Stimulated activated naive B cell treated with anti-CD40 and anti-IgM and Interleukin-4, amounts not matched to agents 10 μg/mL and 1 μg/mL and 100 μg/mL, for 72 hours (primary cell): ENCODE results near the gene ZNF76.

Experiments used
- ATAC-seq, 2 donors: fragments of 150-1000 bp; cut with Tn5 transposase; replicated peaks; 2 replicates each; pipeline ENCODE4 v1.10.0; 2021; ENCODE audit warnings: moderate library complexity in 1 of 2
- DNase-seq: peaks from one replicate; pipeline ENCODE4 v3.0.0; 2021
- H3K27ac Mint-ChIP-seq: one replicate; pipeline ENCODE4 v1.8.0; 2022; ENCODE audit warnings: mild to moderate bottlenecking, mixed read lengths
- H3K27me3 Mint-ChIP-seq, 2 donors: one replicate each; pipeline ENCODE4 v1.8.0; 2022; ENCODE audit warnings: mixed read lengths in 2 of 2
- H3K36me3 Mint-ChIP-seq, 2 donors: one replicate each; pipeline ENCODE4 v1.8.0; 2022; ENCODE audit warnings: mixed read lengths in 2 of 2, mild to moderate bottlenecking in 1 of 2
- H3K4me1 Mint-ChIP-seq, 2 donors: one replicate each; pipeline ENCODE4 v1.8.0; 2022; ENCODE audit warnings: mixed read lengths in 2 of 2, mild to moderate bottlenecking in 1 of 2
- H3K4me3 Mint-ChIP-seq, 2 donors: one replicate each; pipeline ENCODE4 v1.8.0; 2022; ENCODE audit warnings: mild to moderate bottlenecking in 2 of 2, mixed read lengths in 2 of 2, moderate library complexity in 1 of 2
- H3K9me3 Mint-ChIP-seq, 2 donors: one replicate each; pipeline ENCODE4 v1.8.0; 2022; ENCODE audit warnings: mixed read lengths in 2 of 2, mild to moderate bottlenecking in 1 of 2

Gene ZNF76

DNA sequence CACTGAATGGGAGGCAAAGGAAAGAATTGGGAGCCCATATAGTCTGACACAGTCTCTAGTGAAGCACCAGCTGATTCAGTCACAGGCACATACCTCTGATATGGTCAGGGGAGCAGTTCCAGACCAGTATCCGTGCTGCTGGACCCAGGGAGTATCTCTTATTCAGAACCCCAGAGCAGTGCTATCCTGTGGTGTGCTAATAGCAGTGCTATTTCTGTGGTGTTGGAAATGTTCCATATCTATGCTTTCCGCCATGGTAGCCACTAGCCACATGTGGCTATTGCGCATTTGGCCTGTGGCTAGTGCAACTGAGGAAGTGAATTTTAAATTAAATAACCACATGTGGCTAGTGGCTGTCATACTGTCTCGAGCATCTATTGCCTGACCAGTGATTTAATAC is 34.8 kb upstream of the ZNF76 start:
- peaks cover 0 to 3% of the 10 kb centered on the region in 2 donors for H3K4me1 Mint-ChIP-seq
- DNase-seq, result no peak
- no peak overlapping the region for H3K4me3 Mint-ChIP-seq
- no peak overlapping the region for H3K27ac Mint-ChIP-seq
- no peaks in the 10 kb centered on the region for H3K9me3 Mint-ChIP-seq
- ATAC-seq, result no peak
- peaks cover 3 to 11% of the 10 kb centered on the region in 2 donors for H3K27me3 Mint-ChIP-seq
- peaks cover 5% of the 10 kb centered on the region in 2 donors for H3K36me3 Mint-ChIP-seq

DNA sequence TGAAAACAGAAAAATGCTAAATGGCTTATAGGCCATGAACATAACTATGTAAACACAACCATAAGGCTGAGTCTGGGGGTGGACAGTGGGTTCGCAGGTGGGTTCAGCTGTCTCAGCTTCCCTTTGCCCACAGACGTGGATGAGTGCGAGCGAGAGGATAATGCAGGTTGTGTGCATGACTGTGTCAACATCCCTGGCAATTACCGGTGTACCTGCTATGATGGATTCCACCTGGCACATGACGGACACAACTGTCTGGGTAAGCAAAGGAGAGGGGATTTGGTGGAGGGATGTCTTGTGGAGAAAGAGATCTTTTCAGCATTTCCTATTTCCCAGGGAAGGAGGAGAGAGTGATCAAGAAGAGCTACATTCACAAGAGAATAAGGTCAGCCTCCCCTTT is 31.1 kb upstream of the ZNF76 start:
- Mint-ChIP-seq H3K4me1 (no peaks in the 10 kb centered on the region), H3K27me3 (no peaks in the 10 kb centered on the region), H3K4me3 (no peak overlapping the region), H3K36me3 (peaks cover 7 to 8% of the 10 kb centered on the region in 2 donors), H3K9me3 (no peaks in the 10 kb centered on the region), H3K27ac (no peak overlapping the region)
- DNase-seq, result no peak
- ATAC-seq, result no peak

DNA sequence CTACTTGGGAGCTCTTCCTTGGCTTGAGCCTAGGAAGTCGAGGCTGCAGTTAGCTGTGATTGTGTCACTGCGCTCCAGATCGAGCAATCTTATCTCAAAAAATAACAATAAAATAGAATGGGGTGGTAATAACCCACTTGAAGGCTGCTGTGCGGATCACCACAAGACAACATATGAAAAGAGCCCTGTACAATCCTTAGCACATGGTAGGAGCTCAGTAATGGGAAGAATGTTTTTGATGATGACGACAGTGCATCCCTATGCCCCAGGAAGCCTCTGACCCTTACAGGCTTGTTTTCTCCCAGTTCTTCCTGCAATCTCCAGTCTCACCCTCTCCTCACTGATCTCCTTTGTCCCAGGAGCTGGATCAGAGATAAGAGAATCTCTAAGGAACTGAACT is 30.2 kb upstream of the ZNF76 start:
- no peaks in the 10 kb centered on the region for H3K27me3 Mint-ChIP-seq
- DNase-seq (no peak), ATAC-seq (no peak)
- H3K27ac Mint-ChIP-seq, result no peak overlapping the region
- H3K9me3 Mint-ChIP-seq, result no peaks in the 10 kb centered on the region
- H3K4me3 Mint-ChIP-seq, result no peak overlapping the region
- H3K36me3 Mint-ChIP-seq, result peaks cover 8 to 11% of the 10 kb centered on the region in 2 donors
- H3K4me1 Mint-ChIP-seq, result no peaks in the 10 kb centered on the region

DNA sequence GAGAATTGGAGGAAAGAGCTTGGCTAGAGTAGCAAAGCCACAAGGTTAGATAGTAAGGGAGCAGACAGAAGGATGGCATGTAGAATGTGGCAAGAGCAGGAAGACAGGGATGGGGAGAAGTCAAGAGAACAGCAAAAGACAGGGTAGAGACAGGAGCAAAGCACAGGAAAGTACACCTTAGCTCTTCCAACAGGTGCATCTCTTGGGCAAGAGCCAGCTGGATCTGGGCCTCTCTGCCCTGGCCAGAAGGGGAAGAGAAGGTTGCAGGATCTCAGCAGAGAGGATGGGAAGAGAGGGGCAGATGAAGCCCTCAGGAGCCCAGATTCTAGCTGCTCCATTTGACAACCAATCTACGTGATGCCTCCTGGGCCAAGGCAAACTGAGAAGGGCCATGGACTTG is 29.0 kb upstream of the ZNF76 start:
- Mint-ChIP-seq H3K4me3 (no peak overlapping the region), H3K27ac (no peak overlapping the region), H3K9me3 (peaks cover 2 to 5% of the 10 kb centered on the region in 2 donors), H3K27me3 (no peaks in the 10 kb centered on the region), H3K36me3 (peaks cover 18 to 19% of the 10 kb centered on the region in 2 donors), H3K4me1 (peaks cover 0 to 7% of the 10 kb centered on the region in 2 donors)
- ATAC-seq (no peak), DNase-seq (no peak)

DNA sequence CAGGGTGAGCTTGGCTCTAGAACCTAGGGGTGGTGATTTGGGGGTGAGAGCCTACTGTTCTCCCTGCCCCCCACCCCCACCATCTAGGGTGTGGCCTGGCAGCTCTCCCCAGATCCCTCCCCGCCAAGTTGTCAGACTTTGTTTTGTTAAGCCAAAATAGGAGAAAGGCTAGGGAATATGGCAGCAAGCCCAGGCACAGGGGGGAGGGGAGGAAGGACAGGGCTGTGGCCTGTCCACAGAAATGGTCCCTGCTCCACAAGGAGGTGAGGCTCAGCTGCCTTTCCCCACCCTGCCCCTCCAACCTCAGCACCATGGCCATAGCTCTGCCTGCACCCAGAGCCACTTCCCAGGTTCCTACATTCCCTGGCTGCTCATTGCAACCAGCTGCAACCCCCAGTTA is 28.6 kb upstream of the ZNF76 start:
- Mint-ChIP-seq H3K27me3 (no peaks in the 10 kb centered on the region), H3K4me1 (peaks cover 0 to 7% of the 10 kb centered on the region in 2 donors), H3K9me3 (peaks cover 5% of the 10 kb centered on the region in 2 donors), H3K4me3 (no peak overlapping the region), H3K27ac (no peak overlapping the region), H3K36me3 (peaks cover 22 to 23% of the 10 kb centered on the region in 2 donors)
- no peak for ATAC-seq
- DNase-seq, result no peak

DNA sequence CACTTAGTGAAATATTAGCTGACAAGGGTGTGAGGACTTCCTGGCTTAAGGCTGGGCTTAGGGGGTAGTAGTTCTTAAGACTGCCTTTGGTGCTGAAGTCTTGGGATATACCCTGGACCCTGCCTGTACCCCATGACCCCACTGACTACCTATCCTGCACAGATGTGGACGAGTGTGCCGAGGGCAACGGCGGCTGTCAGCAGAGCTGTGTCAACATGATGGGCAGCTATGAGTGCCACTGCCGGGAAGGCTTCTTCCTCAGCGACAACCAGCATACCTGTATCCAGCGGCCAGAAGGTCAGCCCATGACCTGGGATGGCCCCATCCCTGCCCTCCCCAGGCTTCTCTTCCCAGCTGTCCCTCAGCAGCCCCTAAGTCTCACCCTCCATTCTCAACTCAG is 28.0 kb upstream of the ZNF76 start:
- Mint-ChIP-seq H3K36me3 (peaks cover 22 to 23% of the 10 kb centered on the region in 2 donors), H3K27me3 (no peaks in the 10 kb centered on the region), H3K4me1 (peaks cover 0 to 7% of the 10 kb centered on the region in 2 donors), H3K27ac (no peak overlapping the region), H3K4me3 (no peak overlapping the region), H3K9me3 (peaks cover 5% of the 10 kb centered on the region in 2 donors)
- ATAC-seq, result no peak
- no peak for DNase-seq

DNA sequence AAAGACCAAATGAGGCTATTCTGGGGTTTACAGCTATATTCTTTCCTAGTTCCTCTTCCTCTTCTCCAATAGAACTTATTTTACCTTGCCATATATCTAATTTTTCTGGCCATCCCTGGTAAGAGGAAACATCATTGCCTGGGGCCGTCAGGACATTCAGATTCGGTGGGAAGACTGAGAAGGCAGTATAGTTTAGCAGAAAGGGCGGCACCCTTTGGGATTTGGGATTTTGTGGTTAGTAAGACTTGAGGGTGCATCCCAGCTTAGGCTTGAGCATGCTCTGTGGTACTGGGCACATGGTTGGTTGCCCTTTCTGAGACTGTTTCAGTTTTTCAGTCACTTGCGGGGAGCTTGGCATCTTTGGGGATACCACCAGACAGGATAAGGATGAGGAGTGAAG is 24.6 kb upstream of the ZNF76 start:
- no peak for DNase-seq
- no peak for ATAC-seq
- Mint-ChIP-seq H3K9me3 (peaks cover 5% of the 10 kb centered on the region in 2 donors), H3K27me3 (no peaks in the 10 kb centered on the region), H3K36me3 (peaks cover 19 to 26% of the 10 kb centered on the region in 2 donors), H3K4me1 (peaks cover 3 to 7% of the 10 kb centered on the region in 2 donors), H3K4me3 (no peak overlapping the region), H3K27ac (no peak overlapping the region)

DNA sequence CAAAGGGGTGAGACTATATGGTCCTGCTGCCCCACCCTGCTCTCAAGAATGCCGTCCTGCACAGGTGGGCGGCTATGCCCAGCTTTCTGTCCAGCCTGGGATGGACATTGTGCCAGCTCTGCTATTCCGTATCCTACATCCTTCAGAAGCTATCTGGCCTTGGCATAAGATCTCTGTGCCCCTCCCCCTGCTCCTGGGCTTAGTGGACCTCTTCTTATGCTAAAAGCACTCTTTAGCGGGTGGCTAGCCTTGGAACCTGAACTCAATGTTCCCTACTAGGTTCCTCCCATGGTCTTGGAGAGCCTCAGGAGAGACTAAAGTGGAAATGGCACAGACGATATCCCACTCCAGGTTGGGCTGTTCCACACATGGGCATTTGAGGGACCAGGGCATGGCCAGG is 23.3 kb upstream of the ZNF76 start:
- ATAC-seq (no peak), DNase-seq (no peak)
- Mint-ChIP-seq H3K27ac (no peak overlapping the region), H3K27me3 (no peaks in the 10 kb centered on the region), H3K4me1 (peaks cover 5 to 12% of the 10 kb centered on the region in 2 donors), H3K36me3 (peaks cover 20 to 28% of the 10 kb centered on the region in 2 donors), H3K4me3 (no peak overlapping the region), H3K9me3 (peaks cover 5% of the 10 kb centered on the region in 2 donors)

DNA sequence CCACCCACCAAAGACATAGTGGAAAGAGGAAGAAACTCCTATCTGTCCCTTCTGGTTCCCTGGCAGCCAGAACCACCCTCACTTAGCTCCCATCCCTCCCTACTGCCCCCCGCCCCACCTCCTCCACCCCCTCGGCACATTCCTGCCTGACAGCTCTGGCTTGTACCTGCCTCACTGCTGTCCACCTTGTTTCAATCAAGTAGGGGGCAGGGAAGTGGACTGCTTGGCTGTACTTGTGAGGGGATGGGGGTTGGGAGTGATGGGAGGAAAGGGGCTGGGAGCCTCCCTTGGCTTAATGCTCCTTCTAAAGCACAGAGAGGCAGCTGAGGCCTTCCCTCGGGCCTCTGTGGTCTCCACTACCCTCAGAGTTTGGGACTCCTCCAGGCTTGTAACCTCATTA is 22.1 kb upstream of the ZNF76 start:
- H3K4me3 Mint-ChIP-seq, result no peak overlapping the region
- no peaks in the 10 kb centered on the region for H3K27me3 Mint-ChIP-seq
- H3K4me1 Mint-ChIP-seq, result peaks cover 8 to 12% of the 10 kb centered on the region in 2 donors
- H3K27ac Mint-ChIP-seq, result no peak overlapping the region
- no peak for DNase-seq
- H3K9me3 Mint-ChIP-seq, result peaks cover 5% of the 10 kb centered on the region in 2 donors
- no peak for ATAC-seq
- H3K36me3 Mint-ChIP-seq, result peaks cover 21 to 26% of the 10 kb centered on the region in 2 donors

DNA sequence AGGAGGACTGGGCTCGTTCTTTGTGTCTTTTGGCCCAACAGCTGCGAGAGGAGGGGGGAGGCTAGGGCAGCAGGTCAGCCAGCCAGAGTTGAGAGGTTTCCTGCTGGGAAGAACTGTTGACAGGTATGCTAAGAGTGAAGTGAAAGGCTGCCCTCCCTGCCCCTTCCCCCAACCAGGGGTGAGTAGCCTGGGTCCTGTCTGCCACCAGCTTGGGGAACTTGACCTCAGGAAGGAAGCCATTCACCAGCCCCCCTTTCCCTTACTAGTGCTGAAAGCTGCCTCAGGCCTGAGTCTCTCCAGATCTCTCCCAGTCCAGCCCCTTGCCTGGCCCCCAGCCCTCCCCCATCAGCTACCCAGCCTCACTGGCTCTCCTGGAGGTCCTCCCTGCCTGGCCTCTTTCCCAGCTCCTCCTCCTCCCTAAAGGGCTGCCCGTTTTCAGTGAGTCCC is 20.7 kb upstream of the ZNF76 start:
- Mint-ChIP-seq H3K27ac (no peak overlapping the region), H3K4me1 (peaks cover 8 to 12% of the 10 kb centered on the region in 2 donors), H3K36me3 (peaks cover 21 to 26% of the 10 kb centered on the region in 2 donors), H3K4me3 (no peak overlapping the region), H3K9me3 (peaks cover 5% of the 10 kb centered on the region in 2 donors), H3K27me3 (no peaks in the 10 kb centered on the region)
- no peak for ATAC-seq
- DNase-seq, result no peak

DNA sequence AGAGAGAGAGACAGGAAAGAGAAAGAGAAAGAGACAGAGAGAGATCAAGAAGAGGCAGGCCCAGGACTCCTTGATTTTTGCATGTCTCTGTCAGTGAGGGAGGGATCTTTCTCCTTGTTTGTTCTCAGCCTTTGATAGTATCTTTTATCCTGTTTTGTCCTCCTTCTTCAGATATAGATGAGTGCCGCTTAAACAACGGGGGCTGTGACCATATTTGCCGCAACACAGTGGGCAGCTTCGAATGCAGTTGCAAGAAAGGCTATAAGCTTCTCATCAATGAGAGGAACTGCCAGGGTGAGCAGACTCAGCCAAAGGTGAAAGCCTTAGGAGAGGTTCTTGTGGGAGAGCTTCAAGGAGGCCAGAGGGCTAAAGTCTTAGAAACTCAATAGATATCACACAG is 20.0 kb upstream of the ZNF76 start:
- no peak overlapping the region for H3K4me3 Mint-ChIP-seq
- ATAC-seq, result no peak
- no peak for DNase-seq
- H3K4me1 Mint-ChIP-seq, result peaks cover 8 to 14% of the 10 kb centered on the region in 2 donors
- peaks cover 5% of the 10 kb centered on the region in 2 donors for H3K9me3 Mint-ChIP-seq
- no peaks in the 10 kb centered on the region for H3K27me3 Mint-ChIP-seq
- H3K27ac Mint-ChIP-seq, result no peak overlapping the region
- peaks cover 17 to 30% of the 10 kb centered on the region in 2 donors for H3K36me3 Mint-ChIP-seq

DNA sequence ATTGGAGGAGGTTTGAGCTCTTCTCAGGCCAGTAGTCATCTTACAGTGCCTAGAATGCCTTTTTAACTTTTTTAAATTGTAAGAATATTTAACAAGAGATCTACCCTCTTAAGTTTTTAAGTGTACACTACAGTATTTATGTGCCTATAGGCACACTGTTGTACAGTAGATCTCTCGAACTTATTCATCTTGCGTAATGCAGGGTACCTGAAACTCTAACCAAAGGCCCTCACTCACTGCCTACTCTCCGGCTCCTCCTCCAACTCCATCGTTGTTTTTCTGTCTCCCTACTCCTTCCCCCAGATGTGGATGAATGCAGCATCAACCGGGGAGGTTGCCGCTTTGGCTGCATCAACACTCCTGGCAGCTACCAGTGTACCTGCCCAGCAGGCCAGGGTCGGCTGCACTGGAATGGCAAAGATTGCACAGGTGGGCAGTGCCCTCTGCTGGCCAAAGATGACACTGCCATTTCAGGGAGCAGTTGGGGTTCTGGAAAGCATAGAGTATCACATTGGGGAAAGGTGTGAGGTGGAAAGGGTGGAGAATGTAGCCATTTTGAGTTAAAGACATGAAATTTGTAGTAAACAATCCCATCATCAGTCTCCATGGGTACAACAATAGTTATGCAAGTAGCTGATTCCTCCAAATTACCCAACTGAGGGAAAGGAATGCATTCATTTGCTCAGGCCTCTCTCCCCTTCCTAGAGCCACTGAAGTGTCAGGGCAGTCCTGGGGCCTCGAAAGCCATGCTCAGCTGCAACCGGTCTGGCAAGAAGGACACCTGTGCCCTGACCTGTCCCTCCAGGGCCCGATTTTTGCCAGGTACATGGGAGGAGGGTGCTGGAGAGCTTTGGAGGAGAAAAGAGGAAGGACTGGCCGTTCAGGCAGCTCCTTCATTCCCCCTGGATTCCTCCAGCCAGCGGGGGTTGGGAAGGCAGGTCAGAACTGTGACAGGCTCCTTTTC is 18.4 kb upstream of the ZNF76 start:
- H3K9me3 Mint-ChIP-seq, result no peaks in the 10 kb centered on the region
- peaks cover 13 to 30% of the 10 kb centered on the region in 2 donors for H3K36me3 Mint-ChIP-seq
- H3K27me3 Mint-ChIP-seq, result no peaks in the 10 kb centered on the region
- no peak overlapping the region for H3K4me3 Mint-ChIP-seq
- ATAC-seq (peak; percentile 87 to 90), DNase-seq (peak; percentile 55)
- H3K27ac Mint-ChIP-seq, result no peak overlapping the region
- H3K4me1 Mint-ChIP-seq, result peaks cover 10 to 11% of the 10 kb centered on the region in 2 donors

DNA sequence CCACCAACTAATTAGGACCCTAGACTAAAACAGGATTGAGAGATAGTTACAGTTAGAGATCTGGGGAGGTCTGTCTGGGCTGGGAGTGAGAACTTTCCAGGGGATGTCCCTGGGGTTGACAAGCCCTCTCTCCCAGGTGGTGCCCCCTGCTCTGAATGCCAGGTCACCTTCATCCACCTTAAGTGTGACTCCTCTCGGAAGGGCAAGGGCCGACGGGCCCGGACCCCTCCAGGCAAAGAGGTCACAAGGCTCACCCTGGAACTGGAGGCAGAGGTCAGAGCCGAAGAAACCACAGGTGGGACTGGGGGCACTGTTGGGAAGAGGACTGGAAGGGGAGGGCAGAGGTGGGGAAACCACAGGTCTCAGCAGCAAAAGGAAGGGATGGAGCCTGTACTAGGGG is 17.0 kb upstream of the ZNF76 start:
- H3K9me3 Mint-ChIP-seq, result no peaks in the 10 kb centered on the region
- ATAC-seq, result no peak

DNA sequence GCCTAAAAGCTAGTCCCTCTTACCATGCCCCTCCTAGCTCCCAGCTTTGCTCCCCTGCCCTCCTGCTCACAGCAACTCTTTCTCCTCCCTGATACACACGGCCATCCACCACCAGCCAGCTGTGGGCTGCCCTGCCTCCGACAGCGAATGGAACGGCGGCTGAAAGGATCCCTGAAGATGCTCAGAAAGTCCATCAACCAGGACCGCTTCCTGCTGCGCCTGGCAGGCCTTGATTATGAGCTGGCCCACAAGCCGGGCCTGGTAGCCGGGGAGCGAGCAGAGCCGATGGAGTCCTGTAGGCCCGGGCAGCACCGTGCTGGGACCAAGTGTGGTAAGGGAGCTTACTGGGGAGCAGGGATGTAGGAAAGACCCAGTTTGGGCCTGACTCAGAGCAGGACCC is 16.6 kb upstream of the ZNF76 start:
- peaks cover 11 to 15% of the 10 kb centered on the region in 2 donors for H3K4me1 Mint-ChIP-seq
- H3K27me3 Mint-ChIP-seq, result no peaks in the 10 kb centered on the region
- H3K9me3 Mint-ChIP-seq, result no peaks in the 10 kb centered on the region
- peaks cover 15 to 29% of the 10 kb centered on the region in 2 donors for H3K36me3 Mint-ChIP-seq
- no peak for ATAC-seq
- no peak overlapping the region for H3K27ac Mint-ChIP-seq
- DNase-seq, result no peak
- no peak overlapping the region for H3K4me3 Mint-ChIP-seq

More for the DNA sequence above, 17.0 kb upstream of the ZNF76 start:
- H3K27me3 Mint-ChIP-seq, result no peaks in the 10 kb centered on the region
- DNase-seq, result no peak
- no peak overlapping the region for H3K27ac Mint-ChIP-seq
- no peak overlapping the region for H3K4me3 Mint-ChIP-seq
- H3K4me1 Mint-ChIP-seq, result peaks cover 10 to 11% of the 10 kb centered on the region in 2 donors
- peaks cover 15 to 29% of the 10 kb centered on the region in 2 donors for H3K36me3 Mint-ChIP-seq

DNA sequence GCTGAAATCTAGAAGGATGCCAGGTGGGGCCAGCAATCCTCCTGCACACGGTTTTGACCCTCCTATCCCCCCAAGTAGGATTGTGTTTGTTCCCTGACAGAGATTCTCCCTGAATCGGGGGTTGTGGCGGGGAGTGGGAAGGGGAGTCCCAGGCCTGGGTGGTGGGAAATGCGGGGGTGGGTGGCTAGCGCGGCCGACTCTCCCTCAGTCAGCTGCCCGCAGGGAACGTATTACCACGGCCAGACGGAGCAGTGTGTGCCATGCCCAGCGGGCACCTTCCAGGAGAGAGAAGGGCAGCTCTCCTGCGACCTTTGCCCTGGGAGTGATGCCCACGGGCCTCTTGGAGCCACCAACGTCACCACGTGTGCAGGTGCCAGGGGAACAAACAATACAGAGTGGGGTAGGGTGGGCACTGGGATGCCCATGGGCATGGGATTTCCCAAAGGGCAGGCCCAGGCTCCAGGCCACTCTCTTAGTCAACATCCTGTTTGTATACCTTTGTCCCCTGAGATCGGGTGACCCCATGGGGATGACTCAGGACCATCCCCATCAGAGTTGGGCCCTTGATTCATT is 16.1 kb upstream of the ZNF76 start:
- Mint-ChIP-seq H3K27ac (no peak overlapping the region), H3K27me3 (no peaks in the 10 kb centered on the region), H3K4me3 (no peak overlapping the region), H3K9me3 (no peaks in the 10 kb centered on the region), H3K36me3 (peaks cover 15 to 27% of the 10 kb centered on the region in 2 donors), H3K4me1 (peaks cover 13 to 20% of the 10 kb centered on the region in 2 donors)
- DNase-seq (no peak), ATAC-seq (no peak)
